T-cell (primary cell): ENCODE measurements around the gene HNRNPAB. TPM values are rescaled to one million over a fixed set of nuclear protein-coding genes. Genes with fewer than 3 reads are reported as not detected.

Experiments used
- ATAC-seq, 4 experiments: fragments of 200-7000 bp in 3 of 4; fragments of 150-1000 bp in 1 of 4; cut with Tn5 transposase; replicated peaks in 1 of 4; 1 replicate in 3 of 4; 2 replicates in 1 of 4; pipeline ENCODE4 v1.10.0; 2021; ENCODE audit warnings: moderate library complexity in 3 of 4, mild to moderate bottlenecking in 2 of 4, moderate number of reproducible peaks in 1 of 4
- CTCF ChIA-PET, 2 donors: fragments of 300-600 bp; sonication (Branson Sonifier 250); formaldehyde crosslinking; loops; one replicate each; lab custom pipeline; 2022; ENCODE audit warnings: antibody characterized with exemption in 2 of 2; lab: Charles Lee
- POLR2A ChIA-PET, 2 donors: fragments of 300-600 bp; sonication (Branson Sonifier 250); formaldehyde crosslinking; loops; one replicate each; lab custom pipeline; 2022; ENCODE audit warnings: antibody characterized with exemption in 2 of 2; lab: Charles Lee
- DNase-seq, 35 experiments: peaks; one replicate each; pipeline versions ENCODE4 v3.0.0 to v3.0.0-alpha.2; 2013 to 2023
- H3K27ac ChIP-seq: one replicate; pipeline ENCODE4 v1.5.1; 2013; ENCODE audit warnings: low read length
- H3K27me3 ChIP-seq, 2 experiments: replicated peaks in 1 of 2; 1 replicate in 1 of 2; 2 replicates in 1 of 2; pipeline versions ENCODE4 v1.6.1 to v1.7.0; 2013; ENCODE audit warnings: low read length in 1 of 2, mixed read lengths in 1 of 2; ENCODE audit not compliant: control insufficient read depth in 2 of 2, insufficient read depth in 2 of 2; ENCODE audit errors: extremely low read depth in 1 of 2
- H3K36me3 ChIP-seq, 2 donors: 1 replicate in 1 of 2; 2 replicates in 1 of 2; pipeline versions ENCODE4 v1.6.1 to v1.7.0; 2013; ENCODE audit warnings: low read length in 1 of 2; ENCODE audit not compliant: control insufficient read depth in 2 of 2, insufficient read depth in 1 of 2; ENCODE audit errors: extremely low read depth in 1 of 2
- H3K4me1 ChIP-seq, 2 experiments: 1 replicate in 1 of 2; 2 replicates in 1 of 2; pipeline versions ENCODE4 v1.6.1 to v1.7.0; 2013; ENCODE audit warnings: low read length in 2 of 2, mixed read lengths in 1 of 2; ENCODE audit not compliant: insufficient read depth in 2 of 2, control insufficient read depth in 1 of 2; ENCODE audit errors: extremely low read depth in 1 of 2
- H3K4me3 ChIP-seq, 2 donors: 1 replicate in 1 of 2; 2 replicates in 1 of 2; pipeline versions ENCODE4 v1.5.1 to v1.7.0; 2013; ENCODE audit warnings: mild to moderate bottlenecking in 2 of 2, low read length in 1 of 2, moderate library complexity in 1 of 2; ENCODE audit not compliant: control insufficient read depth in 1 of 2; ENCODE audit errors: extremely low read depth in 1 of 2
- H3K9me3 ChIP-seq: 2 replicates; pipeline ENCODE4 v1.7.0; 2013
- H3K27ac Mint-ChIP-seq, 2 donors: one replicate each; pipeline ENCODE4 v1.8.0; 2020 to 2021; ENCODE audit warnings: mild to moderate bottlenecking in 2 of 2, mixed read lengths in 2 of 2
- H3K27me3 Mint-ChIP-seq, 2 donors: one replicate each; pipeline ENCODE4 v1.8.0; 2021 to 2022; ENCODE audit warnings: mixed read lengths in 2 of 2
- H3K36me3 Mint-ChIP-seq: one replicate; pipeline ENCODE4 v1.8.0; 2021; ENCODE audit warnings: mixed read lengths
- H3K4me1 Mint-ChIP-seq, 3 donors: one replicate each; pipeline ENCODE4 v1.8.0; 2020 to 2022; ENCODE audit warnings: mixed read lengths in 3 of 3, mild to moderate bottlenecking in 1 of 3
- H3K4me3 Mint-ChIP-seq, 3 donors: one replicate each; pipeline ENCODE4 v1.8.0; 2020 to 2022; ENCODE audit warnings: mild to moderate bottlenecking in 3 of 3, mixed read lengths in 3 of 3, moderate library complexity in 3 of 3
- H3K9me3 Mint-ChIP-seq, 3 donors: one replicate each; pipeline ENCODE4 v1.8.0; 2020 to 2022; ENCODE audit warnings: mixed read lengths in 3 of 3
- WGBS: methylation state at CpG from one replicate; pipeline ENCODE4 v1.1.5; 2013; ENCODE audit warnings: missing lambda C conversion rate; ENCODE audit not compliant: insufficient coverage; 5-methylcytosine and 5-hydroxymethylcytosine counted together
- total RNA-seq, 35 experiments: library from RNA in 6 of 35; stranded (reverse) in 6 of 35; fragments of 120-200 nt in 1 of 35; gene quantifications; one replicate each; pipeline versions ENCODE4 v1.2.1 to v1.2.4 and lab custom pipeline; 2013 to 2026

The HNRNPAB gene
- total RNA-seq, 5 donors from 2014 or later (not counting 1 experiment from before 2014, with no cell fraction given) = 78.8 to 89.2 (median 85.1) TPM

DNA sequence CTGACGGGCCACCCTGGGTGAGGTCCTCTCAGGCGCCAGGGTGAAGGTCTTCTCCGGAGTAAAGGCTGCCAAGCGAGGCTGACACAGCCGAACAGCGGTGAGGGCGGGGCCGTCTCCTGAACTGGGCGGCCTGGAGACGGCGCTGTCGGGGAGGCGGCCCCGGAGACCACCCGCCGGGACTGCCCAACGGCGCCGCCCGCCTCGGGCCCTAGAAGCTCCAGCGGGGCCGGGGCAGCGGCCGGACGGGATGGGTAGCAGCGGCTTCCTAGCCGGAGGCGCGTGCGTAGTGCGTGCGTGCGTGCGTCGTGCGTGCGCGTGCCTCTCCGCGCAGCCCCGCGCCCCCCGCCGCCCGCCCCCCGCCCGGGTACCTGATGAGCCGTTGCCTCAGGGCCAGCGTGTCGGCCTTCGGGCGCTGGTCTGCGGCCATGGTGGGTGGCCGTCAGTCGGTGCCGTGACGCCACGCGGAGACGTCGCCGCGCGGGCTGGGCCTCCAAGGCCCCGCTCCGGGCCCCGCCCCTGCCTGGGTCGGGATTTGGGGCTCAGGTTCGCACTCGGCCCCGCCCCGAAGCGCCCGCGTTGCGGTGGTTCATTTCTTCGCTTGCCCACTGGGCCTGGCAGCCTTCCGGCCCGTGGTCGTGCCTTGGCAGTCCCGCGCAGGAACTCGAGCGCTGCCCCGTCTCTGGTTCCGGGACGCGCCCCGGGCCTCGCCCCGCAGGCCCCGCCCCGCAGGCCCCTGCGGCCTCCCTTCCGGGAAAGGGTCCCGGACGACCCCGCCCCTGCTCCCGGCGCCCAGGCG lies 28.0 kb downstream of the HNRNPAB start, which contains the start of gene PHYKPL:
Gene PHYKPL (minus strand): TSS at position 679 of the 796 bp plus-strand sequence. CDS start 252 bp downstream, at position 427.
- Histone ChIP-seq H3K4me1 (peaks cover 13 to 86% of the 10 kb centered on the region in 2 experiments), H3K9me3 (no peaks in the 10 kb centered on the region), H3K36me3 (peaks cover 12 to 32% of the 10 kb centered on the region in 2 donors), H3K27ac (peak within 1 kb of the TSS; percentile 88), H3K4me3 (peak within 1 kb of the TSS; percentile 91), H3K27me3 (no peaks in the 10 kb centered on the region)
- Mint-ChIP-seq H3K27me3 (no peaks in the 10 kb centered on the region), H3K4me1 (peaks cover 61 to 69% (median 67%) of the 10 kb centered on the region in 3 donors), H3K4me3 (peak within 1 kb of the TSS; percentile 77 to 86 (median 81)), H3K9me3 (no peaks in the 10 kb centered on the region), H3K27ac (peak within 1 kb of the TSS; percentile 92 to 93), H3K36me3 (peaks cover 33% of the 10 kb centered on the region)
- ChIA-PET CTCF (interaction anchor here in 1 of 2 donors (1.3 kb wide), 1 partner anchor 27 kb away, joined by 3 read pairs; no protein-coding TSS in a partner anchor), POLR2A (interaction anchor here in 1 of 2 donors (0.7 kb wide), 1 partner anchor 11 kb away, joined by 3 read pairs; no protein-coding TSS in a partner anchor)
- peak; percentile 21 to 78 (median 56) for DNase-seq
- peak; percentile 74 to 80 (median 78) for ATAC-seq
- under 1% methylated on average over 96 of the region's 102 CpGs for WGBS

DNA sequence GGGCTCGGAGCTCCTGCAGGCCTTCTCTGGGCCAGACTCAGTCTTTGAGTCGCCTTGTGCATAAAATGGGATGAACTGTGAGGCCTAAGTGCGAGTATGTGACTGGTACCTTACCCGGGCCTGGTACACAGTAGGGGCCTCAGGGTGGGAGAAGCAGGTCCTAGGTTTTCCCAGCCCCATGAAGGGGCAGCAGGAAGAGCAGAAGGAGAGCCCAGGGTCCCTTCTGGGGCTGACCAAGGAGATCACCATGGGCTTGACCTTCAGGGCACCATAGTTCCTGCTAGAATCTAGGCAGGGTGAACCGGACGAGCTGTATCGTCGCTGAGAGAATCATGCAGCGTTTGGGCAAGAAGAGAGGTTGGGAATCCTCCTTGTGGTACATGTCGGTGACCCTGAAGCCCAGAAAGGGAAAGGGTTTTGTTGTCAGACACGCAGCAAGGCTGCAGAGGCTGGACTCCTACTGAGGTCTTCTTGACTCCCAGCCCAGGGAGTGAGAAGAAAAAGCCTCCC lies 28.6 kb downstream of the HNRNPAB start:
- DNase-seq (no peak), ATAC-seq (peak in 1 of 4 experiments; percentile 32)
- POLR2A ChIA-PET = no interaction called here
- no peaks in the 10 kb centered on the region for H3K9me3 Mint-ChIP-seq
- H3K27ac ChIP-seq = peak overlapping the region; percentile 88
- peak overlapping the region; percentile 69 to 77 (median 77) for H3K4me3 Mint-ChIP-seq
- peaks cover 57 to 69% (median 64%) of the 10 kb centered on the region in 3 donors for H3K4me1 Mint-ChIP-seq
- WGBS = 63% methylated on average over 9 of the region's 11 CpGs
- H3K27me3 Mint-ChIP-seq = no peaks in the 10 kb centered on the region
- H3K36me3 ChIP-seq = peaks cover 6 to 25% of the 10 kb centered on the region in 2 donors
- H3K27me3 ChIP-seq = no peaks in the 10 kb centered on the region
- CTCF ChIA-PET = no interaction called here
- peak overlapping the region; percentile 86 to 92 for H3K27ac Mint-ChIP-seq
- no peaks in the 10 kb centered on the region for H3K9me3 ChIP-seq
- peaks cover 13 to 88% of the 10 kb centered on the region in 2 experiments for H3K4me1 ChIP-seq
- H3K36me3 Mint-ChIP-seq = peaks cover 27% of the 10 kb centered on the region
- peak overlapping the region in 1 of 2 donors; percentile 91 for H3K4me3 ChIP-seq

DNA sequence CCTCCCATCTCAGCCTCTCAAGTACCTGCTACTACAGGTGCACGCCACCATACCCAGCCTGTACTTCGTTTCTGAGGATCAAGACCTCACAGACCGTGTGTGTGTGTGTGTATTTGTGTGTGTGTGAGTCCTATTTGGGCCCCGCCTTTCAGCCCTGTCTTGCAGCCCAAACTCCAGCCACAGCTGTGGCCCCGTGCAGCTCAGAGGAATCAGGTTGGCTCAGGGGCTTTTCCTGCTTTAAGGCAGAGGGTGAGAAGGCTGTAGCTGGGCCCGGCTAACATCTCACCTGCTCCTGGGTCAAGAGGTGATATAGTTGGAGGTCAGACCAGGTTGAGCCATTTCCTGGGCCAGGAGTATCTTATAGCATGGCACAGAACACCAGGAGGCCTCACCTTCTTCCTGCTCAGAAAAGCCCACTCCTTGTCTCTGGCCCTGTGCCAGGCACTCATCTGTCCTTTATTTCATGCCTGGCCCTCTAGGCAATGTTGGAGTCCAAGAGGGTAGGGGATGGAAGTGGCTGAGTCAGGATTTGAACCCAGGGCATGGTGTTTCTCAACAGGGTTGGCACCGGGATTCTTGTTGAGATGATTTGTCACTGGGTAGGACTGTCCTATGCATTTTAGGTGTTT lies 29.9 kb downstream of the HNRNPAB start:
- no peak overlapping the region for H3K27ac Mint-ChIP-seq

DNA sequence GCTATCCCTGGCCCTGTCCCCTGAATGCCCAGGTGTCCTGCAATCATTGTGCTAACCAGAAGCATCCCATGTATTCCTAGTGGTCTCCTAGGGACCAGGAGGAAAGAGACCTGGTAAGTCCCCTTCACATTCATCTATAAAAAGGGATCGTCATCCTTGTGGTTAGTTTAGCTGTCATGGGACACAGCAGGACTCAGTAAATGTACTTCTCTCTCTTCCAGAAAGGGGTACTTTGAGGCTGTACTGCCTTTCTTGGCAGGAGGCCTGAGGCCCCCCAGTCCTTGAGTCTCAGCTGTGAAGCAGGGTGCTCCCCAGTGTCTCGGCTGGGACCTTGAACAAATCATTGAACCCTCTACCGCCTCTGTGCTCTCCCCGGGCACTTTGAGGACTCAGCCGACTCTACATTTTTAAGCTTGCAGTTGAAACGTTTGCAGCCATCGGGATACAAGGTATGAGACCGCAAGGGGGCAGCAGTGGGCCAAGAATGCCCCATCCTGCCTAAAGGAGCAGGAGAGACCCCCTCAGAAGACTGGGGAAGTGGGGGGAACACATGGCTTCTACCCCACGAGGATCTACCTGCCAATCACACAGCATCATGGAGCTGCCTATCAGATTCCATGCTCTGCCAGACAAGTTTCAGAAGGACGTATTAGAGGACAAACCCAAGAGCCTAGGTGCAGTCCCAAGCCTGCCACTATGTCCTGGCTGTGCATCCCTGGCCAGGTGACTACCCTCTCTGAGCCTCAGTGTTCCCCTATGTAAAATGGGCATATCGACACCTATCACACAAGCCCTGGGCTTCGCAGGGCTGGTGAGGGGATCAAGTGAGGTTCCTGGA lies 30.6 kb downstream of the HNRNPAB start:
- Mint-ChIP-seq H3K4me3 (peak overlapping the region in 1 of 3 donors; percentile 0), H3K4me1 (peaks cover 52 to 66% (median 54%) of the 10 kb centered on the region in 3 donors), H3K9me3 (no peaks in the 10 kb centered on the region), H3K36me3 (peaks cover 12% of the 10 kb centered on the region), H3K27me3 (no peaks in the 10 kb centered on the region), H3K27ac (peak overlapping the region; percentile 24 to 74)
- CTCF ChIA-PET = interaction anchor here in 1 of 2 donors (0.6 to 1.2 kb wide), 2 partner anchors 12 to 318 kb away, joined by 3 to 5 read pairs; no protein-coding TSS in a partner anchor
- Histone ChIP-seq H3K27me3 (no peaks in the 10 kb centered on the region), H3K4me1 (peaks cover 20 to 88% of the 10 kb centered on the region in 2 experiments), H3K36me3 (peaks cover 0 to 7% of the 10 kb centered on the region in 2 donors), H3K4me3 (no peak overlapping the region), H3K27ac (peak overlapping the region; percentile 27), H3K9me3 (no peaks in the 10 kb centered on the region)
- WGBS = 33% methylated on average over 2 of the region's 12 CpGs
- POLR2A ChIA-PET = no interaction called here
- peak in 1 of 4 experiments; percentile 39 for ATAC-seq
- peak; percentile 34 to 83 (median 67) for DNase-seq

More for the DNA sequence above, 29.9 kb downstream of the HNRNPAB start:
- peaks cover 19 to 89% of the 10 kb centered on the region in 2 experiments for H3K4me1 ChIP-seq
- Mint-ChIP-seq H3K9me3 (no peaks in the 10 kb centered on the region), H3K36me3 (peaks cover 18% of the 10 kb centered on the region), H3K27me3 (no peaks in the 10 kb centered on the region), H3K4me1 (peaks cover 56 to 69% (median 58%) of the 10 kb centered on the region in 3 donors), H3K4me3 (peak overlapping the region in 1 of 3 donors; percentile 41)
- WGBS = 82% methylated on average over 5 of the region's 7 CpGs
- no peak overlapping the region for H3K4me3 ChIP-seq
- ChIA-PET POLR2A (no interaction called here), CTCF (interaction anchor here in 1 of 2 donors (0.6 to 1.2 kb wide), 3 partner anchors 13 to 1923 kb away, joined by 3 to 5 read pairs (median 4); no protein-coding TSS in a partner anchor)
- ATAC-seq = no peak
- DNase-seq = no peak
- no peaks in the 10 kb centered on the region for H3K9me3 ChIP-seq
- H3K27me3 ChIP-seq = no peaks in the 10 kb centered on the region
- H3K27ac ChIP-seq = no peak overlapping the region
- H3K36me3 ChIP-seq = peaks cover 5 to 14% of the 10 kb centered on the region in 2 donors

DNA sequence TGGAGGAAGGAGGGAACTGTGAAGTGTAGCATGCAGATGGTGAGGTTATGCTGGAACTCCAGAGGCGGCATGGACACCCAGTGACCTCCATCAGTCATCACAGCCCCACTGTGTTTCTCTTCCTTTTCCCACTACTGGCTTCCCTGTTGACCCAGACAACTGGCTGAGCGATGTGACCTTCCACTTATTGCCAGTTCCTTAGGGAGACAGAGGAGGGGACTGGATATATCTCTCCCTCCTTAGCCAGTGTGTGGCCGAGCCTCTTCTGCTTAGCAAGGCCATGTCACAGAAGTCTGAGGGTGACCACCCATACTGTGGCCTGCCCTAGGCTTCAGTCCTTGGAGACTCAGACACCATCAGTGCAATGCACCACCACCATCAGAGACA lies 31.2 kb downstream of the HNRNPAB start:
- Histone ChIP-seq H3K27me3 (no peaks in the 10 kb centered on the region), H3K36me3 (peaks cover 0 to 5% of the 10 kb centered on the region in 2 donors), H3K9me3 (no peaks in the 10 kb centered on the region), H3K4me3 (no peak overlapping the region), H3K4me1 (peaks cover 20 to 88% of the 10 kb centered on the region in 2 experiments), H3K27ac (peak overlapping the region; percentile 27)
- POLR2A ChIA-PET = interaction anchor here in 1 of 2 donors (0.7 kb wide), 1 partner anchor 1337 kb away, joined by 9 read pairs; no protein-coding TSS in a partner anchor
- Mint-ChIP-seq H3K4me1 (peaks cover 49 to 63% (median 52%) of the 10 kb centered on the region in 3 donors), H3K27me3 (no peaks in the 10 kb centered on the region), H3K36me3 (peaks cover 9% of the 10 kb centered on the region), H3K27ac (no peak overlapping the region), H3K9me3 (no peaks in the 10 kb centered on the region), H3K4me3 (no peak overlapping the region)
- ATAC-seq (no peak), DNase-seq (no peak)
- CTCF ChIA-PET = interaction anchor here (0.7 to 1.2 kb wide), 2 partner anchors 92 to 317 kb away, joined by 3 to 5 read pairs; no protein-coding TSS in a partner anchor
- 83% methylated on average over 1 of the region's 3 CpGs for WGBS
